ENCODE measurements around the gene CSNK2B. TPM values are rescaled to one million over a fixed set of nuclear protein-coding genes. Genes with fewer than 3 reads are reported as not detected.

CSNK2B gene
- total and polyA plus RNA-seq, 9 of the 15 experiments (the other 6 are each of a cell fraction or from before 2014, with no cell fraction given): 120 to 1,126 (median 529) TPM

- 0 out of 2 replicates have a peak, but pooled peaks have one; percentile 35 for TF ChIP-seq NR2C2 (CRISPR knock-in tag; IDR thresholded peaks at IDR 0.05)
- no peak for TF ChIP-seq NR2C2 (tag; IDR thresholded peaks at IDR 0.05)
- TF ChIP-seq ASH1L (IDR thresholded peaks at IDR 0.05; ENCODE audit: borderline replicate concordance, low read depth, partially characterized antibody): no peak
- TF ChIP-seq XRCC4 (IDR thresholded peaks at IDR 0.05; ENCODE audit: extremely low read depth, insufficient read depth, insufficient read length): no peak
- no peak for TF ChIP-seq ZNF407 (IDR thresholded peaks at IDR 0.05; ENCODE audit: low read depth)
- no peak for TF ChIP-seq ARHGAP35 (IDR thresholded peaks at IDR 0.05; ENCODE audit: partially characterized antibody)
- peak; percentile 37; the same call in 1 of the 2 replicates for TF ChIP-seq ELF4 (CRISPR knock-in tag; IDR thresholded peaks at IDR 0.05)
- TF ChIP-seq NCOA6 (IDR thresholded peaks at IDR 0.05): no peak
- no peak for TF ChIP-seq MCM2 (IDR thresholded peaks at IDR 0.05; ENCODE audit: low read depth)
- no peak for TF ChIP-seq BRF2 (IDR thresholded peaks at IDR 0.05; ENCODE audit: borderline replicate concordance, insufficient read depth, insufficient read length)
- TF ChIP-seq FOXA1 (IDR thresholded peaks at IDR 0.05; ENCODE audit: borderline replicate concordance): no peak
- TF ChIP-seq ZNF133 (CRISPR knock-in tag; IDR thresholded peaks at IDR 0.05): no peak
- 0 out of 2 replicates have a peak, but pooled peaks have one; percentile 24 for TF ChIP-seq RNF219 (CRISPR knock-in tag; IDR thresholded peaks at IDR 0.05)
- TF ChIP-seq THRA (IDR thresholded peaks at IDR 0.05): no peak
Observed at GRCh38 chr6:31717499-31718222, 51.8 kb downstream of the CSNK2B start (continued).
